GM12878 (cell line): ENCODE data around the gene HCLS1. TPM values are rescaled to one million over a fixed set of nuclear protein-coding genes. Genes with fewer than 3 reads are reported as not detected.
"Not testable (repeated sequence)": the region's sequence is repeated elsewhere in the genome, so short reads cannot be mapped to it uniquely, and the experiment has no call there.

Experiments used
- ATAC-seq: fragments of 200-7000 bp; cut with Tn5 transposase; 3 replicates; pipeline ENCODE4 v1.9.1; 2020; ENCODE audit warnings: mild to moderate bottlenecking, moderate library complexity
- BruUV-seq: library from RNA; stranded (reverse); fragments of 400-500 nt; replicated peaks from 2 replicates; lab custom pipeline; 2021; lab: Mats Ljungman, UMichigan
- CTCF ChIA-PET: fragments of 300-600 bp; sonication (Branson Sonifier 250); formaldehyde crosslinking; extraction: SDS; loops from one replicate; lab custom pipeline; 2021; ENCODE audit warnings: inconsistent platforms; lab: Yijun Ruan, JAX
- POLR2A ChIA-PET: fragments of 350-600 bp; formaldehyde crosslinking; extraction: SDS; loops from one replicate; lab custom pipeline; 2021; ENCODE audit warnings: inconsistent platforms; lab: Charles Lee
- RAD21 ChIA-PET: fragments of 300-600 bp; sonication (Branson Sonifier 250); formaldehyde crosslinking; loops from one replicate; lab custom pipeline; 2023; ENCODE audit warnings: antibody characterized with exemption; ENCODE audit not compliant: unreplicated experiment; lab: Charles Lee
- SMC1A ChIA-PET: fragments of 300-600 bp; sonication (Branson Sonifier 250); formaldehyde crosslinking; loops from one replicate; lab custom pipeline; 2023; ENCODE audit not compliant: unreplicated experiment, uncharacterized antibody; lab: Charles Lee
- DNase-seq: peaks from one replicate; pipeline ENCODE4 v3.0.0-alpha.2; 2011; ENCODE audit warnings: low read depth, low spot score
- FAIRE-seq: peaks from 3 replicates; lab custom pipeline; 2011; peaks lifted over from hg19 to GRCh38; lab: Jason Lieb, UNC
- H2AFZ ChIP-seq: 2 replicates; pipeline ENCODE4 v1.6.0; 2011; ENCODE audit warnings: low read depth, low read length, control low read depth; ENCODE audit not compliant: control insufficient read depth
- H3K27ac ChIP-seq: 2 replicates; pipeline ENCODE4 v1.5.1; 2011; ENCODE audit warnings: control low read depth; ENCODE audit not compliant: control insufficient read depth, insufficient read depth
- H3K27me3 ChIP-seq, 2 experiments: replicated peaks in 1 of 2; 2 replicates each; pipeline versions ENCODE4 v1.6.0 to v1.6.1; 2011; ENCODE audit warnings: low read length in 1 of 2; ENCODE audit not compliant: control insufficient read depth in 2 of 2, insufficient read depth in 2 of 2
- H3K36me3 ChIP-seq, 2 experiments: 2 replicates each; pipeline ENCODE4 v1.5.1; 2011; ENCODE audit warnings: low read length in 1 of 2; ENCODE audit not compliant: control insufficient read depth in 2 of 2, insufficient read depth in 2 of 2
- H3K4me1 ChIP-seq: 2 replicates; pipeline ENCODE4 v1.6.1; 2011; ENCODE audit warnings: mild to moderate bottlenecking, low read length, moderate library complexity, mixed read lengths; ENCODE audit not compliant: control insufficient read depth, insufficient read depth
- H3K4me2 ChIP-seq: 2 replicates; pipeline ENCODE4 v1.6.0; 2011; ENCODE audit warnings: control low read depth; ENCODE audit not compliant: control insufficient read depth, insufficient read depth
- H3K4me3 ChIP-seq: fragments of 200-600 bp; sonication (generic); 2 replicates; pipeline ENCODE4 v1.5.1; 2016
- H3K79me2 ChIP-seq: 2 replicates; pipeline ENCODE4 v1.6.0; 2011; ENCODE audit warnings: low read length; ENCODE audit not compliant: control insufficient read depth, insufficient read depth
- H3K9ac ChIP-seq: 2 replicates; pipeline ENCODE4 v1.8.0; 2011; ENCODE audit warnings: low read length, control low read depth, mixed read lengths; ENCODE audit not compliant: control insufficient read depth, insufficient read depth
- H3K9me3 ChIP-seq: replicated peaks from 3 replicates; pipeline ENCODE4 v1.5.1; 2011; ENCODE audit warnings: mild to moderate bottlenecking, low read length; ENCODE audit not compliant: control insufficient read depth, insufficient read depth
- H4K20me1 ChIP-seq: 2 replicates; pipeline ENCODE4 v1.6.0; 2011; ENCODE audit not compliant: control insufficient read depth, insufficient read depth
- CHD2 ChIP-seq: IDR thresholded peaks from 2 replicates; pipeline ENCODE4 v1.6.1; 2011; ENCODE audit warnings: low read depth, low read length, improper control_type of control experiment, borderline replicate concordance
- FOXK2 ChIP-seq: fragments of 450-650 bp; IDR thresholded peaks from 2 replicates; pipeline ENCODE4 v1.6.1; 2017; ENCODE audit warnings: mild to moderate bottlenecking, moderate library complexity
- HDAC6 ChIP-seq: fragments of 200-600 bp; sonication (generic); IDR thresholded peaks from one replicate; pipeline ENCODE4 v1.8.0; 2017; ENCODE audit warnings: antibody characterized with exemption; ENCODE audit not compliant: unreplicated experiment
- JUND ChIP-seq: IDR thresholded peaks from 2 replicates; pipeline ENCODE4 v1.6.1; 2012; ENCODE audit warnings: low read depth, mild to moderate bottlenecking, low read length, improper control_type of control experiment, moderate library complexity
- NR2C2 ChIP-seq: IDR thresholded peaks from 2 replicates; pipeline ENCODE4 v1.6.1; 2011; ENCODE audit warnings: borderline replicate concordance, low read depth; ENCODE audit not compliant: control insufficient read depth, insufficient read length
- NR2F1 ChIP-seq: fragments of 450-650 bp; conservative IDR thresholded peaks from 2 replicates; pipeline ENCODE4 v1.6.1; 2017; ENCODE audit warnings: mild to moderate bottlenecking
- RBBP5 ChIP-seq: fragments of 200-600 bp; sonication (generic); conservative IDR thresholded peaks from 2 replicates; pipeline ENCODE4 v1.6.1; 2016
- RCOR1 ChIP-seq: conservative IDR thresholded peaks from 2 replicates; pipeline ENCODE4 v1.6.1; 2012; ENCODE audit warnings: low read depth, low read length, improper control_type of control experiment
- SMARCA5 ChIP-seq: fragments of 450-650 bp; IDR thresholded peaks from 2 replicates; pipeline ENCODE4 v1.6.1; 2017; ENCODE audit warnings: mild to moderate bottlenecking
- TAF1 ChIP-seq: IDR thresholded peaks from 2 replicates; pipeline ENCODE4 v1.6.1; 2011; ENCODE audit warnings: mild to moderate bottlenecking, low read depth, low read length, borderline replicate concordance
- ZBED1 ChIP-seq: IDR thresholded peaks from 2 replicates; pipeline ENCODE4 v1.6.1; 2016; ENCODE audit warnings: borderline replicate concordance
- whole genome bisulfite sequencing: methylation state at CpG from one replicate; pipeline ENCODE4 v1.1.6; 2016; ENCODE audit warnings: low lambda C conversion rate; ENCODE audit not compliant: insufficient replicate concordance, insufficient coverage; ENCODE audit errors: missing lambda C conversion rate; 5-methylcytosine and 5-hydroxymethylcytosine counted together
- in situ Hi-C: fragments of 300-500 bp; cut with MboI; formaldehyde crosslinking; loops from 9 replicates; pipeline ENCODE4 v1.14.3; 2018; ENCODE audit warnings: mixed read lengths
- intact Hi-C: fragments of 100-400 bp; cut with micrococcal nuclease; formaldehyde crosslinking; loops from one replicate; pipeline ENCODE4 v1.14.2; 2022; ENCODE audit not compliant: unreplicated experiment
- polyA plus RNA-seq, 11 experiments: library from polyadenylated mRNA; depleted of rRNA in 4 of 11; unstranded in 6 of 11; stranded (reverse) in 5 of 11; fragments of >200 nt; fragmentation: Nextera tagmentation in 4 of 11; fragmentation: Illumina TruSeq in 1 of 11; extraction: Ambion mirVana in 4 of 11; extraction: Trizol in 1 of 11; gene quantifications; 1 replicate in 1 of 11; 2 replicates in 10 of 11; pipeline versions ENCODE4 v1.2.1 to v1.2.3, GENCODE V29; 2011 to 2016; ENCODE audit warnings: inconsistent platforms in 2 of 11, missing spikeins in 2 of 11, low read depth in 1 of 11
- total RNA-seq, 4 experiments: library from RNA; depleted of rRNA in 3 of 4; stranded (reverse); fragments of >200 nt in 3 of 4; fragmentation: Illumina TruSeq in 1 of 4; extraction: Trizol in 1 of 4; gene quantifications; 2 replicates each; pipeline versions ENCODE4 v1.2.1 to v1.2.3, GENCODE V29; 2013 to 2021
- TF ChIP-seq, protein P1 (sequence below): fragments of 450-650 bp; IDR thresholded peaks from 2 replicates; pipeline ENCODE4 v1.6.1; 2014; ENCODE audit warnings: mild to moderate bottlenecking
- TF ChIP-seq, protein P2 (sequence below): IDR thresholded peaks from 2 replicates; pipeline ENCODE4 v1.6.1; 2011; ENCODE audit warnings: borderline replicate concordance, low read depth, mild to moderate bottlenecking, moderate library complexity, low read length; ENCODE audit not compliant: insufficient read depth, poor library complexity, severe bottlenecking
- TF ChIP-seq, protein P3 (sequence below): fragments of 450-650 bp; IDR thresholded peaks from 2 replicates; pipeline ENCODE4 v1.6.1; 2018; ENCODE audit warnings: borderline replicate concordance, mild to moderate bottlenecking; ENCODE audit not compliant: partially characterized antibody

HCLS1 gene
- total and polyA plus RNA-seq, 10 of the 15 experiments (the other 5 are each of a cell fraction or from before 2014, with no cell fraction given), result 51.6 to 344 (median 231) TPM

DNA sequence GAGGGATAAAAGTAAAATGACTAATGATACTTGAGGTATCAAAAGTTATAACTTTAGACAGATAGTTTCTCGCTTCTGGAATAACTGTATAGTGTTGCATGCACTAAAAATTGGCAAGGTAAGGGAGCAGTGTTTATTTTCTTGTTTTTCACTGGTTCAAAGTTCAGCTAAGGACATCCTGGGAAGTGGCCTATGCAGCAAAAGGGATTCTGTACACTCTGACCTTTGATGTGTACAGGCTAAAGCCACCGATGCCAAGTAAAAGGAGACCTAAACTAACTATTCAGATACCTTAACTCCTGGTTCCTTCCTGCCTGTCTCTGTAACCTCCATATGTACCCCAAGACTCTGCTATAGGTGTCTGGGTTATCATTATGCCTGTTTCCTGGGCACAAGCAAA is 65.9 kb downstream of the HCLS1 start:
- Histone ChIP-seq H3K9ac (no peak overlapping the region), H3K79me2 (no peaks in the 10 kb centered on the region), H3K27ac (no peak overlapping the region), H3K4me1 (no peaks in the 10 kb centered on the region), H3K4me2 (no peak overlapping the region), H3K36me3 (no peaks in the 10 kb centered on the region), H3K27me3 (no peaks in the 10 kb centered on the region), H2AFZ (no peak overlapping the region), H3K9me3 (no peaks in the 10 kb centered on the region), H4K20me1 (no peaks in the 10 kb centered on the region), H3K4me3 (no peak overlapping the region)
- ChIA-PET SMC1A (interaction anchor here (1.3 to 1.5 kb wide), 2 partner anchors 10 to 11 kb away, joined by 3 read pairs; no protein-coding TSS in a partner anchor), RAD21 (no interaction called here), POLR2A (no interaction called here), CTCF (interaction anchor here (1.0 kb wide), 1 partner anchor 25 kb away, joined by 3 read pairs; no protein-coding TSS in a partner anchor)
- intact Hi-C loops, result no loop called here
- ATAC-seq, result no peak
- no peak for DNase-seq
- no peak for FAIRE-seq
- BruUV-seq, result no TSS peak
- WGBS, result 76% methylated on average over 2 of the region's 2 CpGs
- in situ Hi-C loops, result no loop called here
- no peak for TF ChIP-seq ZBED1
- TF ChIP-seq, protein P1, sequence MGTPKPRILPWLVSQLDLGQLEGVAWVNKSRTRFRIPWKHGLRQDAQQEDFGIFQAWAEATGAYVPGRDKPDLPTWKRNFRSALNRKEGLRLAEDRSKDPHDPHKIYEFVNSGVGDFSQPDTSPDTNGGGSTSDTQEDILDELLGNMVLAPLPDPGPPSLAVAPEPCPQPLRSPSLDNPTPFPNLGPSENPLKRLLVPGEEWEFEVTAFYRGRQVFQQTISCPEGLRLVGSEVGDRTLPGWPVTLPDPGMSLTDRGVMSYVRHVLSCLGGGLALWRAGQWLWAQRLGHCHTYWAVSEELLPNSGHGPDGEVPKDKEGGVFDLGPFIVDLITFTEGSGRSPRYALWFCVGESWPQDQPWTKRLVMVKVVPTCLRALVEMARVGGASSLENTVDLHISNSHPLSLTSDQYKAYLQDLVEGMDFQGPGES, result no peak
- TF ChIP-seq, protein P2, sequence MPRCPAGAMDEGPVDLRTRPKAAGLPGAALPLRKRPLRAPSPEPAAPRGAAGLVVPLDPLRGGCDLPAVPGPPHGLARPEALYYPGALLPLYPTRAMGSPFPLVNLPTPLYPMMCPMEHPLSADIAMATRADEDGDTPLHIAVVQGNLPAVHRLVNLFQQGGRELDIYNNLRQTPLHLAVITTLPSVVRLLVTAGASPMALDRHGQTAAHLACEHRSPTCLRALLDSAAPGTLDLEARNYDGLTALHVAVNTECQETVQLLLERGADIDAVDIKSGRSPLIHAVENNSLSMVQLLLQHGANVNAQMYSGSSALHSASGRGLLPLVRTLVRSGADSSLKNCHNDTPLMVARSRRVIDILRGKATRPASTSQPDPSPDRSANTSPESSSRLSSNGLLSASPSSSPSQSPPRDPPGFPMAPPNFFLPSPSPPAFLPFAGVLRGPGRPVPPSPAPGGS, result no peak
- TF ChIP-seq, protein P3, sequence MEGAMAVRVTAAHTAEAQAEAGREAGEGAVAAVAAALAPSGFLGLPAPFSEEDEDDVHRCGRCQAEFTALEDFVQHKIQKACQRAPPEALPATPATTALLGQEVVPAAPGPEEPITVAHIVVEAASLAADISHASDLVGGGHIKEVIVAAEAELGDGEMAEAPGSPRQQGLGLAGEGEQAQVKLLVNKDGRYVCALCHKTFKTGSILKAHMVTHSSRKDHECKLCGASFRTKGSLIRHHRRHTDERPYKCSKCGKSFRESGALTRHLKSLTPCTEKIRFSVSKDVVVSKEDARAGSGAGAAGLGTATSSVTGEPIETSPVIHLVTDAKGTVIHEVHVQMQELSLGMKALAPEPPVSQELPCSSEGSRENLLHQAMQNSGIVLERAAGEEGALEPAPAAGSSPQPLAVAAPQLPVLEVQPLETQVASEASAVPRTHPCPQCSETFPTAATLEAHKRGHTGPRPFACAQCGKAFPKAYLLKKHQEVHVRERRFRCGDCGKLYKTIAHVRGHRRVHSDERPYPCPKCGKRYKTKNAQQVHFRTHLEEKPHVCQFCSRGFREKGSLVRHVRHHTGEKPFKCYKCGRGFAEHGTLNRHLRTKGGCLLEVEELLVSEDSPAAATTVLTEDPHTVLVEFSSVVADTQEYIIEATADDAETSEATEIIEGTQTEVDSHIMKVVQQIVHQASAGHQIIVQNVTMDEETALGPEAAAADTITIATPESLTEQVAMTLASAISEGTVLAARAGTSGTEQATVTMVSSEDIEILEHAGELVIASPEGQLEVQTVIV, result no peak
- no peak for TF ChIP-seq RBBP5
- no peak for TF ChIP-seq NR2C2
- TF ChIP-seq HDAC6, result no peak
- TF ChIP-seq TAF1, result no peak
- no peak for TF ChIP-seq RCOR1
- TF ChIP-seq CHD2, result no peak
- TF ChIP-seq FOXK2, result no peak
- no peak for TF ChIP-seq SMARCA5
- no peak for TF ChIP-seq NR2F1
- TF ChIP-seq JUND, result no peak

DNA sequence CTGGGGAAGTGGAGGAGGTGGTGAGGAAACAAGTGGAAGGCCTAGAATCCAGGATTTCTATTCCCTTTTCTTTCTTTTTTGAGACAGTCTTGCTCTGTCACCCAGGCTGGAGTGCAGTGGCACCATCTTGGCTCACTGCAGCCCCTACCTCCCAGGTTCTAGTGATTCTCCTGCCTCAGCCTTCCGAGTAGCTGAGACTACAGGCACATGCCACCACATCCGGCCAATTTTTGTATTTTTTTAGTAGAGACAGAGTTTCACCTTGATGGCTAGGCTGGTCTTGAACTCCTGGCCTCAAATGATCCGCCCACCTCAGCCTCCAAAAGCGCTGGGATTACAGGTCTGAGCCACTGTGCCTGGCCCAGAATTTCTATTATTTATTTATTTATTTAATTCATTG is 66.9 kb downstream of the HCLS1 start:
- intact Hi-C loops, H3K27ac ChIP-seq, H4K20me1 ChIP-seq, H3K27me3 ChIP-seq, H3K9ac ChIP-seq, H3K9me3 ChIP-seq, H2AFZ ChIP-seq, in situ Hi-C loops, SMC1A ChIA-PET, H3K4me2 ChIP-seq, H3K4me3 ChIP-seq, FAIRE-seq, H3K36me3 ChIP-seq, H3K4me1 ChIP-seq, BruUV-seq, H3K79me2 ChIP-seq, ATAC-seq, DNase-seq: not testable (repeated sequence)
- RAD21 ChIA-PET, result interaction anchor here (0.7 kb wide), 1 partner anchor 45 kb away, joined by 3 read pairs; no protein-coding TSS in a partner anchor
- WGBS, result 40% methylated on average over 4 of the region's 4 CpGs
- POLR2A ChIA-PET, result interaction anchor here (0.6 kb wide), 1 partner anchor 108 kb away, joined by 3 read pairs; no protein-coding TSS in a partner anchor
- CTCF ChIA-PET, result interaction anchor here (1.0 kb wide), 1 partner anchor 24 kb away, joined by 3 read pairs; no protein-coding TSS in a partner anchor
